ENCODE data around the gene BRI3.

Gene BRI3

GRCh38 chr7:98276241-98276761 is 5.2 kb upstream of the BRI3 start:
- no peaks in the 10 kb centered on the region for H3K9me3 ChIP-seq (ENCODE audit: control insufficient read depth, insufficient read depth, low read length)
- H3K36me3 ChIP-seq (ENCODE audit: insufficient read depth, low read length) = no peaks in the 10 kb centered on the region
- H3K4me1 ChIP-seq (ENCODE audit: insufficient read depth, low read length) = no peaks in the 10 kb centered on the region
- no peak overlapping the region for H3K9ac ChIP-seq (ENCODE audit: low read depth, low read length)

GRCh38 chr7:98278408-98278807 is 3.1 kb upstream of the BRI3 start:
- Histone ChIP-seq H3K9me3 (ENCODE audit: control insufficient read depth, insufficient read depth, low read length) (no peaks in the 10 kb centered on the region), H3K9ac (ENCODE audit: low read depth, low read length) (no peak overlapping the region), H3K4me1 (ENCODE audit: insufficient read depth, low read length) (peaks cover 9% of the 10 kb centered on the region; the same call in 1 of the 2 replicates), H3K36me3 (ENCODE audit: insufficient read depth, low read length) (0 out of 2 replicates have a peak, but pooled peaks cover 4% of the 10 kb centered on the region)

GRCh38 chr7:98278936-98279335 is 2.5 kb upstream of the BRI3 start:
- Histone ChIP-seq H3K36me3 (ENCODE audit: insufficient read depth, low read length) (peaks cover 4% of the 10 kb centered on the region; the same call in 1 of the 2 replicates), H3K9me3 (ENCODE audit: control insufficient read depth, insufficient read depth, low read length) (no peaks in the 10 kb centered on the region), H3K4me1 (ENCODE audit: insufficient read depth, low read length) (peaks cover 13% of the 10 kb centered on the region; the same call in 1 of the 2 replicates), H3K9ac (ENCODE audit: low read depth, low read length) (no peak overlapping the region)

- H3K9me3 ChIP-seq (ENCODE audit: control insufficient read depth, insufficient read depth, low read length) = no peaks in the 10 kb centered on the region
- peak overlapping the region; percentile 96 for H3K9ac ChIP-seq (ENCODE audit: low read depth, low read length)
- peaks cover 18% of the 10 kb centered on the region; the same call in 1 of the 2 replicates for H3K4me1 ChIP-seq (ENCODE audit: insufficient read depth, low read length)
- H3K36me3 ChIP-seq (ENCODE audit: insufficient read depth, low read length) = peaks cover 4% of the 10 kb centered on the region; the same call in 1 of the 2 replicates
These were observed 1.2 kb upstream of the BRI3 start for GRCh38 chr7:98280296-98280695.

GRCh38 chr7:98281757-98282606 is 496 bp downstream of the BRI3 start:
- H3K9ac ChIP-seq (ENCODE audit: low read depth, low read length) = peak overlapping the region; percentile 96
- peaks cover 4% of the 10 kb centered on the region; the same call in 1 of the 2 replicates for H3K36me3 ChIP-seq (ENCODE audit: insufficient read depth, low read length)
- peaks cover 34% of the 10 kb centered on the region for H3K4me1 ChIP-seq (ENCODE audit: insufficient read depth, low read length)
- no peaks in the 10 kb centered on the region for H3K9me3 ChIP-seq (ENCODE audit: control insufficient read depth, insufficient read depth, low read length)

- Histone ChIP-seq H3K36me3 (ENCODE audit: insufficient read depth, low read length) (peaks cover 4% of the 10 kb centered on the region; the same call in 1 of the 2 replicates), H3K4me1 (ENCODE audit: insufficient read depth, low read length) (peaks cover 38% of the 10 kb centered on the region), H3K9me3 (ENCODE audit: control insufficient read depth, insufficient read depth, low read length) (no peaks in the 10 kb centered on the region), H3K9ac (ENCODE audit: low read depth, low read length) (peak overlapping the region; percentile 96)
These were observed 1.2 kb downstream of the BRI3 start for GRCh38 chr7:98282703-98283102.

- H3K36me3 ChIP-seq (ENCODE audit: insufficient read depth, low read length) = peaks cover 4% of the 10 kb centered on the region; the same call in 1 of the 2 replicates
- H3K9ac ChIP-seq (ENCODE audit: low read depth, low read length) = peak overlapping the region; percentile 96; the same call in 1 of the 2 replicates
- no peaks in the 10 kb centered on the region for H3K9me3 ChIP-seq (ENCODE audit: control insufficient read depth, insufficient read depth, low read length)
- H3K4me1 ChIP-seq (ENCODE audit: insufficient read depth, low read length) = peaks cover 43% of the 10 kb centered on the region
These were observed 1.8 kb downstream of the BRI3 start for GRCh38 chr7:98283127-98283886.

GRCh38 chr7:98283887-98284222 is 2.4 kb downstream of the BRI3 start:
- peaks cover 43% of the 10 kb centered on the region for H3K4me1 ChIP-seq (ENCODE audit: insufficient read depth, low read length)
- H3K9me3 ChIP-seq (ENCODE audit: control insufficient read depth, insufficient read depth, low read length) = no peaks in the 10 kb centered on the region
- no peak overlapping the region for H3K9ac ChIP-seq (ENCODE audit: low read depth, low read length)
- H3K36me3 ChIP-seq (ENCODE audit: insufficient read depth, low read length) = peaks cover 4% of the 10 kb centered on the region; the same call in 1 of the 2 replicates

- H3K36me3 ChIP-seq (ENCODE audit: insufficient read depth, low read length) = peaks cover 4% of the 10 kb centered on the region
- no peak overlapping the region for H3K9ac ChIP-seq (ENCODE audit: low read depth, low read length)
- H3K9me3 ChIP-seq (ENCODE audit: control insufficient read depth, insufficient read depth, low read length) = no peaks in the 10 kb centered on the region
- H3K4me1 ChIP-seq (ENCODE audit: insufficient read depth, low read length) = peaks cover 43% of the 10 kb centered on the region
These were observed 3.0 kb downstream of the BRI3 start for GRCh38 chr7:98284335-98285036.

- H3K4me1 ChIP-seq (ENCODE audit: insufficient read depth, low read length) = peaks cover 43% of the 10 kb centered on the region
- H3K9ac ChIP-seq (ENCODE audit: low read depth, low read length) = no peak overlapping the region
- no peaks in the 10 kb centered on the region for H3K9me3 ChIP-seq (ENCODE audit: control insufficient read depth, insufficient read depth, low read length)
- H3K36me3 ChIP-seq (ENCODE audit: insufficient read depth, low read length) = peaks cover 4% of the 10 kb centered on the region
These were observed 3.9 kb downstream of the BRI3 start for GRCh38 chr7:98285157-98286092.

GRCh38 chr7:98286093-98286539 is 4.6 kb downstream of the BRI3 start:
- Histone ChIP-seq H3K4me1 (ENCODE audit: insufficient read depth, low read length) (peaks cover 43% of the 10 kb centered on the region), H3K36me3 (ENCODE audit: insufficient read depth, low read length) (peaks cover 4% of the 10 kb centered on the region), H3K9ac (ENCODE audit: low read depth, low read length) (no peak overlapping the region), H3K9me3 (ENCODE audit: control insufficient read depth, insufficient read depth, low read length) (no peaks in the 10 kb centered on the region)

- Histone ChIP-seq H3K36me3 (ENCODE audit: insufficient read depth, low read length) (peaks cover 4% of the 10 kb centered on the region), H3K9ac (ENCODE audit: low read depth, low read length) (no peak overlapping the region), H3K4me1 (ENCODE audit: insufficient read depth, low read length) (peaks cover 43% of the 10 kb centered on the region), H3K9me3 (ENCODE audit: control insufficient read depth, insufficient read depth, low read length) (no peaks in the 10 kb centered on the region)
These were observed 5.4 kb downstream of the BRI3 start for GRCh38 chr7:98286701-98287485.
